SK-N-SH treated with all-trans-retinoic acid at 6 μM for 48 hours (cell line): ENCODE data around the gene ALLC.

Source experiments
- ATAC-seq: fragments of 200-7000 bp; cut with Tn5 transposase; 3 replicates; pipeline ENCODE4 v1.9.1; 2020; ENCODE audit warnings: mild to moderate bottlenecking, moderate library complexity
- ARNTL ChIP-seq: fragments of 450-650 bp; formaldehyde crosslinking; IDR thresholded peaks from 2 replicates; pipeline ENCODE4 v1.5.0; 2020; ENCODE audit warnings: low read depth, mild to moderate bottlenecking, moderate library complexity, borderline replicate concordance
- BACH2 ChIP-seq: fragments of 250-450 bp; sonication (Bioruptor Pico); IDR thresholded peaks from 2 replicates; pipeline ENCODE4 v1.9.0; 2021; ENCODE audit warnings: mild to moderate bottlenecking, borderline replicate concordance
- CREB5 ChIP-seq: fragments of 250-450 bp; sonication (Bioruptor Pico); IDR thresholded peaks from 2 replicates; pipeline ENCODE4 v1.5.1; 2020; ENCODE audit warnings: low read depth, mild to moderate bottlenecking, moderate library complexity
- CSDC2 ChIP-seq: fragments of 250-450 bp; sonication (Bioruptor Pico); IDR thresholded peaks from 2 replicates; pipeline ENCODE4 v1.5.0; 2020; ENCODE audit warnings: mild to moderate bottlenecking, moderate library complexity
- ESRRG ChIP-seq: fragments of 250-450 bp; sonication (Bioruptor Pico); IDR thresholded peaks from 2 replicates; pipeline ENCODE4 v1.6.1; 2021; ENCODE audit warnings: mild to moderate bottlenecking
- ISL1 ChIP-seq: fragments of 250-450 bp; sonication (Bioruptor Pico); IDR thresholded peaks from 2 replicates; pipeline ENCODE4 v2.1.2; 2022; ENCODE audit warnings: mild to moderate bottlenecking, moderate library complexity
- PATZ1 ChIP-seq: fragments of 250-450 bp; sonication (Bioruptor Pico); IDR thresholded peaks from 2 replicates; pipeline ENCODE4 v1.8.0; 2020; ENCODE audit warnings: mild to moderate bottlenecking, moderate library complexity, borderline replicate concordance
- POU6F1 ChIP-seq: fragments of 250-450 bp; sonication (Bioruptor Pico); IDR thresholded peaks from 2 replicates; pipeline ENCODE4 v1.8.0; 2021; ENCODE audit warnings: low read depth, mild to moderate bottlenecking, moderate library complexity, borderline replicate concordance
- PPARA ChIP-seq: fragments of 250-450 bp; sonication (Bioruptor Pico); IDR thresholded peaks from 2 replicates; pipeline ENCODE4 v1.5.0; 2020; ENCODE audit warnings: mild to moderate bottlenecking, borderline replicate concordance
- RARB ChIP-seq: fragments of 250-450 bp; sonication (Bioruptor Pico); IDR thresholded peaks from 2 replicates; pipeline ENCODE4 v1.8.0; 2021; ENCODE audit warnings: mild to moderate bottlenecking, moderate library complexity
- SNAI2 ChIP-seq: fragments of 250-450 bp; sonication (Bioruptor Pico); IDR thresholded peaks from 2 replicates; pipeline ENCODE4 v1.5.0; 2020; ENCODE audit warnings: mild to moderate bottlenecking, moderate library complexity
- TCF4 ChIP-seq: fragments of 250-450 bp; sonication (Bioruptor Pico); IDR thresholded peaks from 2 replicates; pipeline ENCODE4 v1.8.0; 2021; ENCODE audit warnings: mild to moderate bottlenecking, moderate library complexity, borderline replicate concordance
- TOX ChIP-seq: fragments of 250-450 bp; sonication (Bioruptor Pico); IDR thresholded peaks from 2 replicates; pipeline ENCODE4 v1.8.0; 2021; ENCODE audit warnings: mild to moderate bottlenecking, moderate library complexity, borderline replicate concordance
- TSHZ2 ChIP-seq: fragments of 250-450 bp; sonication (Bioruptor Pico); IDR thresholded peaks from 2 replicates; pipeline ENCODE4 v1.5.0; 2020; ENCODE audit warnings: mild to moderate bottlenecking, moderate library complexity
- ZC3H10 ChIP-seq: fragments of 250-450 bp; sonication (Bioruptor Pico); IDR thresholded peaks from 2 replicates; pipeline ENCODE4 v1.5.1; 2021; ENCODE audit warnings: mild to moderate bottlenecking, moderate library complexity
- ZFP3 ChIP-seq: fragments of 250-450 bp; sonication (Bioruptor Pico); IDR thresholded peaks from 2 replicates; pipeline ENCODE4 v1.5.0; 2020; ENCODE audit warnings: mild to moderate bottlenecking, moderate library complexity
- ZFP30 ChIP-seq: fragments of 450-650 bp; formaldehyde crosslinking; IDR thresholded peaks from 2 replicates; pipeline ENCODE4 v1.5.0; 2022; ENCODE audit warnings: mild to moderate bottlenecking, moderate library complexity
- ZNF565 ChIP-seq: fragments of 450-650 bp; formaldehyde crosslinking; conservative IDR thresholded peaks from 2 replicates; pipeline ENCODE4 v1.5.0; 2020; ENCODE audit warnings: low read depth, mild to moderate bottlenecking, moderate library complexity
- ZNF70 ChIP-seq: fragments of 450-650 bp; formaldehyde crosslinking; IDR thresholded peaks from 2 replicates; pipeline ENCODE4 v1.5.0; 2020; ENCODE audit warnings: mild to moderate bottlenecking, moderate library complexity
- ZNF8 ChIP-seq: fragments of 450-650 bp; formaldehyde crosslinking; IDR thresholded peaks from 2 replicates; pipeline ENCODE4 v1.5.0; 2020; ENCODE audit warnings: mild to moderate bottlenecking, moderate library complexity

The ALLC gene

GRCh38 chr2:3678212-3678611 is 20.2 kb downstream of the ALLC start:
- TF ChIP-seq ZNF8 (no peak), ZFP3 (CRISPR knock-in tag) (no peak), PPARA (no peak), ZC3H10 (no peak), SNAI2 (no peak)
- no peak for ATAC-seq

- TF ChIP-seq ISL1 (CRISPR knock-in tag) (no peak), ZC3H10 (no peak), CSDC2 (CRISPR knock-in tag) (no peak), ZNF565 (CRISPR knock-in tag) (no peak), POU6F1 (no peak), ZNF8 (no peak), PPARA (no peak), ZFP30 (CRISPR knock-in tag) (no peak)
- TF ChIP-seq, all 23 proteins: peak for 0
- no peak for ATAC-seq
Observed at GRCh38 chr2:3679180-3679579, 21.2 kb downstream of the ALLC start.

- ATAC-seq = no peak
- TF ChIP-seq CREB5 (CRISPR knock-in tag) (no peak), PATZ1 (CRISPR knock-in tag) (no peak), RARB (CRISPR knock-in tag) (no peak), TSHZ2 (no peak), ZC3H10 (no peak), ZNF70 (CRISPR knock-in tag) (no peak), ZFP3 (CRISPR knock-in tag) (no peak), PPARA (no peak), ISL1 (CRISPR knock-in tag) (no peak), ZNF8 (no peak), POU6F1 (no peak), TCF4 (CRISPR knock-in tag) (no peak), ARNTL (CRISPR knock-in tag) (no peak), SNAI2 (no peak), ZNF565 (CRISPR knock-in tag) (no peak), BACH2 (CRISPR knock-in tag) (no peak), TOX (CRISPR knock-in tag) (no peak), ESRRG (CRISPR knock-in tag) (no peak)
Observed at GRCh38 chr2:3679616-3680393, 21.8 kb downstream of the ALLC start.
